LNCaP clone FGC (cell line): ENCODE results near the gene FOXL2.
A peak's percentile ranks its signal among the peaks of the same experiment; 100 is the strongest.
"Not testable (repeated sequence)": the region's sequence is repeated elsewhere in the genome, so short reads cannot be mapped to it uniquely, and the experiment has no call there.

Experiments
- DNase-seq: peaks from one replicate; pipeline ENCODE4 v3.0.0-alpha.2; 2011; ENCODE audit warnings: low read depth
- H3K4me3 ChIP-seq: 2 replicates; pipeline ENCODE4 v1.5.1; 2011; ENCODE audit warnings: mild to moderate bottlenecking, low read depth, low read length, control low read depth
- CTCF ChIP-seq: IDR thresholded peaks from 2 replicates; pipeline ENCODE4 v1.5.1; 2012; ENCODE audit warnings: mild to moderate bottlenecking; ENCODE audit not compliant: control insufficient read depth, insufficient read depth; ENCODE audit errors: extremely low read depth

The FOXL2 gene

GRCh38 chr3:138933068-138933668 is 13.8 kb downstream of the FOXL2 start:
- no peak for DNase-seq
- no peak overlapping the region for H3K4me3 ChIP-seq
- TF ChIP-seq CTCF: no peak

GRCh38 chr3:138928727-138929372 is 18.1 kb downstream of the FOXL2 start:
- H3K4me3 ChIP-seq: no peak overlapping the region
- no peak for DNase-seq
- TF ChIP-seq CTCF: no peak

GRCh38 chr3:138923531-138923994 is 23.4 kb downstream of the FOXL2 start:
- TF ChIP-seq CTCF: peak; percentile 98
- DNase-seq: peak; percentile 64
- no peak overlapping the region for H3K4me3 ChIP-seq

GRCh38 chr3:138922400-138922799 is 24.5 kb downstream of the FOXL2 start:
- not testable (repeated sequence) for H3K4me3 ChIP-seq, DNase-seq

GRCh38 chr3:138921316-138922292 is 25.3 kb downstream of the FOXL2 start:
- H3K4me3 ChIP-seq: no peak overlapping the region
- no peak for TF ChIP-seq CTCF
- no peak for DNase-seq

- no peak overlapping the region for H3K4me3 ChIP-seq
- TF ChIP-seq CTCF: no peak
- no peak for DNase-seq
These were observed 27.6 kb downstream of the FOXL2 start for GRCh38 chr3:138919325-138919724.

- 0 out of 2 replicates have a peak overlapping the region, but pooled peaks have one; percentile 18 for H3K4me3 ChIP-seq
- peak; percentile 88 for DNase-seq
- no peak for TF ChIP-seq CTCF
These were observed 30.1 kb downstream of the FOXL2 start for GRCh38 chr3:138916824-138917223.
